Ramos (cell line): Measurements from ENCODE around the gene FNDC11.
"Not testable (repeated sequence)": the region's sequence is repeated elsewhere in the genome, so short reads cannot be mapped to it uniquely, and the experiment has no call there.

ENCODE experiments used
- in situ Hi-C: fragments of 300-500 bp; cut with MboI; formaldehyde crosslinking; loops from one replicate; pipeline ENCODE4 v1.14.3; 2022; ENCODE audit warnings: low sequenced_read_pairs; ENCODE audit not compliant: unreplicated experiment

Gene FNDC11

DNA sequence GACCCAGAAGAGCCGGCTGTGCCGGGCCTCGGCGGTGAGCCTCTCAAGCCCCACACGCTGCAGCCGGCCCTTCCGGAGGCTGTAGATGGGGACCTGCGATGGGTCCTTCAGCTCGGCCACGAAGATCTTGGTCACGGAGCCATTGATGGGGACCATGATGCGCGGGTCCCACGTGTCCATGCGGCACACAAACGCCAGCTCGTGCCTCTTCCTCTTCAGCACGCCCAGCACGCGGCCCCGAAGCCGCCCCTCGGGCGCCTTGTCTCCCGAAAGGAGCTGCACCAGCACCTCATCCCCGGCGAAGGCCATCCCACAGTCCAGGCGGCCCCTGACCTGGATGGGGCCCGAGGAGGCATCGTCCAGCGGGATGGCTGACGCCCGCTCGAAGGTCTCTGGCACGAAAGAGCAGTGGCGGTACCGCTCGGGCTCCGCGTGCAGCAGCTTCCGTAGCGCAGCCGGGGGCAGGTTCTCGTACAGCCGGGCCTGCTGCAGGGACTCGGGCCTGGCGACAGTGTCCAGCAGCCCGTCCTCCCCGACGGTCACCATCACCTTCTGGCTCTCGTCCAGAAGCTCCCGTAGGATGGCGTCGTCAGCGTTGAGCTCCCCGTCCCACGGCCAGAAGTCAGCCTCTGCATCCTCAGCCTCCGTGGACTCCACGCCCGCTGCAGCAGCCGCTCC lies 11.2 kb downstream of the FNDC11 start:
- in situ Hi-C loops: no loop called here

DNA sequence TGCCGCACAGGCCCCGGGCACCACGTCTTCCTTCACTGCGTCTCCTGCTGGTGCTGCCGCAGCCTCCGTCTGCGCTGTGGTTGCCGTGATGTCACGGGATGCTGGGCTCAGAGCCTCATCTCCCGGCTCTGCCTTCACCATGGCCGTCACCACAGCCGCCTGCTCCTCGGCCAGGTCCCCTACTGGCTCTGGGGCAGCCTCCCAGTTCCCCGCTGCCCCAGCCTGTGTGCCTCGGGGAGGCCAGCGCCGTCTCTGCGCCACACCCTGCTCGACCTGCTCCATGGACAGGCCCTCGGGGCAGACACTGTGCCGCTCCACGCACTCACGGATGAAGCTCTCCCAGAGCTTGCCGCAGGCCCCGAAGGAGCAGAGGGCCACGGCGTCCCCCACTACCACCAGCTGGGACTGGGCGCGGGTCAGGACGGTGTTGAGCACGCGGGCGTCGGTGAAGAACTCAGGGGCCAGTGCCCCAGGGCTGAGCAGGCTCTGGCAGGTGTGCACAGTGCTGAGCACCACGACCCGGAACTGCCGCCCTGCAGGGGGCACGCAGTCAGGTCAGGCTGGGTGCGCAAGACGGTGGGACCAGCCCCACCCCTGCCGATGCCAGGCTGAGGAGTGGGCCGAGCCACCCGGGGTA lies 11.9 kb downstream of the FNDC11 start:
- in situ Hi-C loops: no loop called here

DNA sequence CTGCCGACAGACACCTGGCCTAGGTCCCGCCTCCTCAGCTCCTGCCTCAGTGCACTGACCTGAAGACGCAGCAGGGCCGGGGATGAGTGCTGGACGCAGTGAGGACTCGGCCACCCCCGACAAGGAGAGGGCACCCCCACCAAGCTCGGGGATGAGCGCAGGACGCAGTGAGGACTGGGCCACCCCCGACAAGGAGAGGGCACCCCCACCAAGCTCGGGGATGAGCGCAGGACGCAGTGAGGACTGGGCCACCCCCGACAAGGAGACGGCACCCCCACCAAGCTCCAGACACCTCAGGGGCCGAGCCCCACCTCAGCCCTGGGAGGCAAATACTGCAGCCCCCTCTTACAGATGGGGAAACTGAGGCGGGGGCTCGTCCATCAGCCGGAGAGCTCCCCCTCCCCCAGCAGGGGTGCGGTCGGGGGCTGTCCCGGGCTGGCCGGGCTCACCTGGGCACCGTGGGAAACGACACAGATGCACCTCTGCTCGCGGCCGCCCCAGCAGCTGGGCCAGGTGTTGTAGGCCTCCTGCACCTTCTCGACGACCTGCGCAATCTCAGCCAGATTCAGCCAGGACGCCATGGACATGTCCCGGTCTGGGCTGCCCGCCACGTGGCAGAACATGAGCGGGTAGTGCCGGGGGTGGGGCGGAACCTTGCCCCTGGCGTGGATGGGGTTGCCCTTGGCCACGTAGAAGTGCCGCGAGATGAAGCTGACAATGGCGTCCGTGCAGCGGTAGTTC lies 12.6 kb downstream of the FNDC11 start:
- in situ Hi-C loops: no loop called here

DNA sequence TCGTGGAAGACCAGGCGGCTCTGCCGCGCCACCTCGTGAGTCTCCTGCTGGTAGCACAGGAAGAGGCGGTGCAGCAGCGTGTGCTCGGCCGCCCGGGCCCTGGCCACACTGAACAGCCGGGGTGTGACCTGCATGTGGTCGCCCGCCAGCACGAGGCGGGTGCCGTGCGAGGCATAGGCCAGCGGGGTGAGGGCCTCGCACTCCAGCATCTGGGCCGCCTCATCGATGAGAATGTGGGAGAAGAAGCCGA lies 13.1 kb downstream of the FNDC11 start:
- in situ Hi-C loops: no loop called here

DNA sequence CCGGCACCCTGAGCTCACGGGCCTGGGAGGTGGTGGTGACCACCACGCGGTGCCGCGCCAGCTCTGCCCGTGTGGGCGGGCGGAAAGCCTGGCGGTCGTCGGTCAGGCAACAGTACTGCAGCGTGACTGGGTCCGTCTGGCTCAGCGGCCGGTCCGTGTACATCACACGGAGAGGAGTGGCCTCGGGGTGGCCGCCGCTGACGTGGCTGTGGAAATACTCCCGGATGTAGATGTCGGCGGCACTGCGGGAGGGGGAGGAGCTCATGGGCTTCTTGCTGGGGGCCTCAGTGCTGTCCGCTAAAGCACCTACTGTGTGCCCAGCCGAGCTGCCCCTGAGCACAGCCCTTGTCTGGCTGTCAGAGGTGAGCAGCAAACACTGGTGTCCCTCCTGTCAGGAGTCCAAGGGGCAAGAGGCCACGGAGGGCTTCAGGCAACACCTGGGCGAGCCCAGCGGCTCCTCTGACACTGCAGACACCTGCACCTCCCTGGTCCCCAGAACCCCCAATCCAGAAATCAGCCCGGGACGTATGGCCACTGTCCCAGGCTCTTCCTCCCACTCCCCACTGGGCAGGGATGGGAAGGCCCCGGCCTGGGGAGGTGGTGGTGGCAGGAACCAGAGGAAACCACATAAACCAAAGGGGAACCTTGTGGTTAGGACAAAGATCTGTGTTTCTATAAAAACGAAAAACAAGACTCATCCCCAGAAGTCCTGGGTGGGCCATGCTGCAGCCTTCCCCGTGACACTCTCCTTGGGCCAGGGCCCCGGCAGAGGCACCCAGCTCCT lies 13.6 kb downstream of the FNDC11 start:
- in situ Hi-C loops: no loop called here

DNA sequence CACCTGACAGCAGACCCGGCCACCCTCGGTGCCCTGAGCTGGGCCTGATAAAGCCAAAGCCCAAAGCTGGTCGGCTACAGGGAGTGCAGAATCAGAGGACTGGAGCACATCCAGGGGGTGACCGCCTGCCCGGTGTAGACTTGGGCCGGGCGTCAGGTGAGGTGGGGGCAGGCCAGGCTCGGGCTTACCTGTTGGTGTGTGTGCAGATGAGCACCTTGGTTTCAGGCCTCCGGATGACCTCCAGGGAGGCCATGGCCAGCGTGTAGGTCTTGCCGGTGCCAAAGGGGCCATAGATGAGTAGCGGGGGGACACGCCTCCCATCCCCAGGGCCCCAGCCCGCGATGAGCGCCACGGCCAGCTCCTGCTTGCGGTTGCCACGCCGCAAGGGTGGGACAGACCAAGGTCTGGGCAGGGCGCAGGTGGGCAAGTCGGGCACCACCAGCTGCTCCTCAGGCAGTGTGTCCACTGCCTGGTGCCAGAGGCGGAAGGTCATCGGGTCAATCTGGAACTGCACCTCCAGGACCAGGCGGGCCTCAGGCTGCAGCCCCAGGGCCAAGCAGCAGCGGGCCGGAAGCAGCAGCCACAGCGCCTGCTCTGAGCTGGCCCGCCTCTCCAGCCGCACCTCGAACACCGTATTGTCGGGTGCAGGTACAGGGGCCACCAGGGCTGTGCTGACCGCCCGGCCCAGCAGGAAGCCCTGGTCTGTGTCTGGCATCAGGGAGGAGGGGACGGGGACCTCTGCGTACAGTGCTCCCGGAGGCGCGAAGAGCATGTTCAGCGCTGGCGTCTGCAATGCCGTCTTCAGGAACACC lies 14.4 kb downstream of the FNDC11 start:
- in situ Hi-C loops: no loop called here

DNA sequence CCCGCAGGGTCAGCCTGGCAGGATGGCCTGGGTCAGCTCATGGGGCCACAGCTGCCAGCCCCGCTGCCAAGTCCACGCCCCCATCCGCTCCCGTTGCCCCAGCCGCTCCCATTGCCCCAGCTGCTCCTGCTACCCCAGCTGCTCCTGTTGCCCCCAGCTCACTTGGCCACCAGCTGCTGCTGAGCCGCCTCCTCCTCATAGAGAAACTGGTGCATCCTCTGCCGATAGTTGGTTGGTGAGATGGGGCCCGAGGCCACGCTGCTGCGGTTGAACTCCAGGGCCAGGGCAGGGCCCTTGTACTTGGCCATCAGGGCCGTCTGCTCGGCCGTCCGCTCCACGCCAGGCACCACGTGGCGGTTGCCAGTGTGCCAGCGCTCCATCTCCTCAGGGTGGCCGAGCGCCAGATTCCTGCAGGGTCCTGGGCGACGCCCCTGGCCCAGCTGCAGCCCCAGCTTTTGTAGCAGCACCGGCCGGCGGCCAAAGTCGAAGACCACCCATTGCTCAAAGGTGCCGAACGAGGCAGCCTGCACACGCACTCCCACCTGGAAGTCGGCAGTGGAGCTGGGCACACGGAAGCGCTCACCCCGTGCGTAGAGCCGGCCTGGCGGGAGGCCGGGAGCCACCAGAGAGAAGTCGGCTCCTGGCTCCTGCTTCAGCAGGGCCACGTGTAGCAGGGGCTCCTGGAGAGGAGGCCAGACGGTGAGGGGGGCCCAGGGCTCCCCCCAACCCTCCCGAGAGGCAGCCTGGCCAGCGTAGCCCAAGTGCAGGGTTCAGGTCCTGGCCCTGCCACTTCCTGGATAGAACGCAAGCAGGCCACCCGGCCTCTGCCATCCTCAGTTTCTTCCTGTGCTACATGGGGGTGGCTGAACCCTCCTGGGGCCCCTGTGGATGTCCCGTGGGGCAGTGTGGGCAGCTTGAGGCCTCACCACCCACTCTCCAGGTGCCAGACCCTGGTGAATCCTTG lies 15.3 kb downstream of the FNDC11 start:
- in situ Hi-C loops: no loop called here

DNA sequence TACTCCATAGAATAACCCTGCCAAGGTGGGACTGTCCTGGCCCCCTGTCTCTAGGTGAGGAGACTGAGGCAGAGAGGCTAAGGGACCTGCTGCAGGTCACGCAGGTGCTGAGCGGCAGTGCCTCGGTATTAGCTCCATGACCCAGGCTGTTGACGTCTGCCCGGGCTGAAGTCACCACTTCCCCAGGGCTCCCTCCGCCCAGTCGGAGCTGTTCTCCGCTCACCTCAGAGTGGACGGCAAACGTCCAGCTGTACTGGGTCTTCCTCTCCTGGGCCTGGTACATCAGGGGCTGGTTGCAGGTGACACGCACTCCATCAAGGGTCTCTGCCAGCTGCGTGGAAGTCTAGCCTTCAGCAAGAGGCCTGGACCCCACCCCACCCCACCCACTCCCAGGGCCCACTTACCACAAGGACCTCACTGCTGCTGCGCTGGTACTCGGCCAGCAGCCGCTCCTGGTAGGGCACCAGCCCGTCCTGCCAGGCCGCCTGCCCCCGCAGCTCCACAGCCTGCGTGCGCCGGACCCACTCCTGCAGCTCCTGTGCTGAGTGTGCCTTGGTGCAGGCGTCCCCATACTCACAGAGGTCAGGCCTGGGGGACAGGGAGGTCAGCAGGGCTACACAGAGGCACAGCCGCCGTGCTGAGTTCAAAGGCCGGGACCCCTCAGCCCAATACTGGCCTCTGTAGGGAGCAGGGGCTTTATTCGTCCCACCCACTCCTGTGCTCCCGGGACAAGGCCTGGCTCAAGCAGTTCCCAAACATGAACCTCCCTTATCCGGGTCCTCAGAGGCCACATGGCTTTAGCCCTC lies 16.5 kb downstream of the FNDC11 start:
- in situ Hi-C loops: no loop called here

DNA sequence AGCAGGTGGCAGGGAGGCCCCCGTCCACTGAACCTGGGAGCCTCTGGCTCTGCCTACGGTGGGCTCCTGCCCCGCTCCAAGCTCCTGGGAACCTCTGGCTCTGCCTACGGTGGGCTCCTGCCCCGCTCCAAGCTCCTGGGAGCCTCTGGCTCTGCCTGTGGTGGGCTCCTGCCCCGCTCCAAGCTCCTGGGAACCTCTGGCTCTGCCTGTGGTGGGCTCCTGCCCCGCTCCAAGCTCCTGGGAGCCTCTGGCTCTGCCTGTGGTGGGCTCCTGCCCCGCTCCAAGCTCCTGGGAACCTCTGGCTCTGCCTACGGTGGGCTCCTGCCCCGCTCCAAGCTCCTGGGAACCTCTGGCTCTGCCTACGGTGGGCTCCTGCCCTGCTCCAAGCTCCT lies 17.1 kb downstream of the FNDC11 start:
- in situ Hi-C loops: not testable (repeated sequence)

DNA sequence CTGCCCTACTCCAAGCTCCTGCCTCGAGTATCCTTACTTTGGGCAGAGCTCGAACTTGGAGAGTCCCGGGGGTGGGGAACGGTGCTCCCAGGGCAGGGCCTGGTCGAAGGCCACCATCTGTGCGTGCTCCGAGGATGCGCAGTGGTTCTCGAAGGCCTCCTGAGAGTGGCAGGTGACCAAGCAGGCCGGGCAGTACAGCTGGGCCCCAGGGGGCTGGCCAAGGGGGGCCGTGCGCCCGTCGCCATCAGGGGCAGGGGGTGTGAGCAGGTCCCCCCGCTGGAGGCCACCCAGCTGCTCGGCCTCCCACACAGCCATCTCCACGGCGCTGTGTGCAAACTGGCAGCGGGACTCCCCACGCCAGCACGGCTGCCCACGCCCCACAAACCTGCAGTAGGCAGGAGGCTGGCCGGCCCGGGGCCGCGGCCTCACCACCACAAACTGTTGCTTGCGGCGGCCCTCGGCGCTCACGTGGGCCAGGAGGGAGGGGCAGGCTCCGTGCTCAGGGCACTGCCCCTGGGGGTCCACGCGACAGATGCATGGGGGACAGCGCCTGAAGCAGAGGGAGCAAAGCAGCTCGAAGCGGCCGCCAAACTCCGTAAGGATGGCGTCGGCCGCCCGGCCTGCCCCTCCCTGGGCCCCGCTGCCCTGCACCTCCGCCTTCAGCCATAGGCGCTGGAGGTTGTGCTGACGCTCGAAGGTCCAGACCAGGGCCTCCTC lies 18.3 kb downstream of the FNDC11 start:
- in situ Hi-C loops: no loop called here

DNA sequence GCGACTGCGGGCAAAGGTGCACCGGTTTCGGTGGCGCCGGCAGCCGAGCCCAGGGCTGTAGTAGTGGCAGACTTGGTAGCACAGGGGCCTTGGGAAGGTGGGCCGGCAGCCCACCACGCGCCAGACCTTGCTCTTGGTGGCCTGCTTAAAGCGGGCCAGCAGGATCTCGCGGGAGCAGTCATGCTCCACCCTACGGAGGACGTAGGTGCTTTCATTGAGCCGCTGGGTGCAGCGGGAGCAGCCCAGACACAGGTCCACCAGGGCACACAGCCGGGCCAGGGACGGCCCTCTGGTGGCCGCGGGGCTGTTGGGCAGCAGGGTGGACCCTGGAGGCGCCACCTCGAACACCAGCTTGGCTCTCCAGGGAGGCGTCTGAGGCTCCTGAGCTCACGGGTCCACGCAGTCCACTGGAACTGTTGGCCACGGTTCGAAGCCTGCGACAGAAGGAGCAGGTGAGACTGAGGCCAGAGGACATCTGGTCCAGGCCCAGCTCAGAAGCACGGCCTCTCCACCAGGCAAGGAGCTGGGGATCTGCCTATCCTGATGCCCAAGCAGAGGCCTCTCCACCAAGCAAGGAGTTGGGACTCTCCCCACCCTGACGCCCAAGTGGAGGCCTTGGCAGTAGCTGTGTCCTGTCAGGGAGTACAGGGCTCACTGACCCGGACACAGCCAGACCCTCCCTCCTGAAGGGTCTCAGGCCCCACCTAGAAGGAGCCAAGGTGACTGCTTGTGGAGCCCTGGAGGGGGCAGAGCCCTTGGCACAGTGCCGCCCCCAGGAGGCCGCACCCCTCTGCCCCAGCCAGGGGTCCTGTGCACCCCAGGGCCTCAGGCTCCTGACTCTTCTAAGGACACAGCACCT lies 19.1 kb downstream of the FNDC11 start:
- in situ Hi-C loops: no loop called here

DNA sequence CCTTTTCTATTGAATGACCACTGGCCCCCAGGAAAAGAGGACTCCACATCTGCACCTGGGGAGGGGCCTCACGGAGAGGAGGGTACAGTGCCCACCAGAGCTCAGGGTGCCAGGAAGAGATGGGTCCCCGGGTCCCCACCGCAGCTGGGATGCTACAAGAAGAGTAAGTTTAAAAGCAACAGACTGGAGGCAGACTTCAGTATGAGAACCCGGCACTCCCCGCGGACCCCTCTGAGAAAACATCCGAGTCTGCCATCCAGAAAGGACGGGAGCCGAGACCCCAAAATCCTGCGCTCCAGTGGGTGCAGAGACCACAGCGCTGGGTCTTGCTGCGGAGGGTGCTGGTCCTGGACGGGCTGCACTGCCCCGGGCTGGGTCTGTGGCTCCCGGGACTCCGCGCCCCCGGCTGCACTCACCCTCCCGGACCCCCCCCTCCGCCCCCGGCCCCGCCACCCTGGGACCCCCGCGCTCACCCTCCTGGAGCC lies 19.7 kb downstream of the FNDC11 start:
- in situ Hi-C loops: no loop called here

DNA sequence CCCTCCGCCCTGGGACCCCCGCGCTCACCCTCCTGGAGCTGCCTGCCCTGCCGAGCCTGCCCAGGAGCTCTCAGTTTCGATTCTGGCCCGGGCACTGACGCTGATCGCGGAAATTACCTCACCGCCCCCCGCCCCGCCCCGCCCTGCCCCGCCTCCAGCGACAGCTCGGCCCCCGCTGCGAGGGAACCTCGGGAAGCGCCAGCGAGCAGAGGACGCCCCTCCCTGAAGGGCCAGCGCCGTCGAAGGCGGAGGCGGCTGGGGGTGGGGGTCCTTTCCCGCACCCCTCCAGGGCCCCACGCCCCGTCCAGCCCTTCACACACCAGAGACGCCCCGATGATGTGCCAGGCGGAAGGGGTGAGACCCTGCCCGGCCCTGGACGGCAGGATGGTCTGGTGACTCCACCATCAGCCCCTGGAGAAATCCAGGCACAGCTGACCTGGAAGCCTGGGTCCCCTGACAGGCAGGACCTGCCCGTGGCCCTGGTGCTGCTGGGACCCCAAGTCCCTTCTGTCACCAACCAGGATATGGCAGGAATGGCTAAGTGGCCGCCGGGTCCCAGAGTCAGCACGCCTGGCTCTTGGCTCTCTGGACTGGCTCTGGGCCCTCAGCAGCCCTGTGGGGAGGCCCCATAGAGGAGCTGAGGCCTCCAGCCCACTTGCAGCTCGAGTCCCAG lies 20.3 kb downstream of the FNDC11 start, which contains the start of gene HELZ2:
Gene HELZ2 (minus strand): TSS at position 84 of the 673 bp plus-strand sequence. CDS start 1,854 bp downstream, outside the sequence.
- in situ Hi-C loops: no loop called here

DNA sequence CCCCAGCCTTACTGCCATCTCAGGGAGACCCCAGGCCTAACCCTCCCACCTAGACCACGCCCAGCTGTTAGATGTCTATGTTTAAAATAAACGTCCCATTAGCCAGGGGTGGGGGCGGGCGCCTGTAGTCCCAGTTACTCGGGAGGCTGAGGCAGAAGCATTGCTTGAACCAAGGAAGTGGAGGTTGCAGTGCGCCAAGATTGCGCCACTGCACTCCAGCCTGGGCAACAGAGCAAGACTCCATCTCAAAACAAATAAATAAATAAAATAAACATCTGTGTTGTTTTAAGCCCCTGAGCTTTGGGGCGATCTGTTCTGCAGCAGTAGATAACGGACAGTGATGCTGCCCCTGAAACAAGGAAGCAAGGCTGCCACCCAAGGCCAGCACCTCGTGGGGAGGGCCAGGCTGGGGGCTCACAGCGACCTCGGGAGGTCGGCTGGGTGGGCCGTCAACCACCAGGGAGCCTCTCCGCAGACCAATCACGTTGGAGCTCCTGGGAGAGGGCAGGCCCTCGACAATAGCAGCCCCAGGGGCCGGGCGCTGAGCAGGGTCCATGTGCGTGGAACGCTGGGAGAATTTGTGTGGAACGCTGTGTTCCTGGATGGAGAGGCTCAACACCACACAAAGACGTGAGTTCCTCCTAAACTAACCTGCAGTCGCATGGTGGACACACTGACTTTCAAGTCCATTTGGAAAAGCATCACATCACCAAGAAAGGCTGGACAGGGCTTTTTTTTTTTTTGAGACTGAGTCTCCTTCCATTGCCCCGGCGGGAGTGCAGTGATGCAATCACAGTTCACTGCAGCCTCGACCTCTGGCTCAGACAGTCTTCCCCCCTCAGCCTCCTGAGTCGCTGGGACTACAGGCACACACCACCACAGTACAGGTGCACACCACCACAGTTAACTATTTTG lies 21.1 kb downstream of the FNDC11 start:
- in situ Hi-C loops: no loop called here

DNA sequence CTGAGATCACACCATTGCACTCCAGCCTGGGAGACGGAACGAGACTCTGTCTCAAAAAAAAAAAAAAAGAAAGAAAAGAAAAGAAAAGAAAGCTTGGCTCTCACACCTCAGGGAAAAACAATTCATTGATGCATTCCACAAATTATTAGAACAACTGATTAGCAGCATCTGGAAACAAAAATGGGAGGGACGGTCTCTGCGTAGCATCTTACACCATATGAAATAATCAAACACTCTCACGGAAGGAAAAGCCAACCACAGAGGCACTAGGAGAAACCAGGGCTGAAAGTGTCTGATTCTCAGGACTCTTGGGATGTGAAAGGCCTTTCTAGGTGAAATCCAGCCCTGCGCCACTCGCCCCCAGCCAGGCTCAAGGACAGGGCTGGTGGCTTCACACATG lies 22.4 kb downstream of the FNDC11 start:
- in situ Hi-C loops: no loop called here
